GM18909 (cell line): ENCODE measurements around the gene F11.
"Not testable (repeated sequence)": the region's sequence is repeated elsewhere in the genome, so short reads cannot be mapped to it uniquely, and the experiment has no call there.

Experiments
- ATAC-seq: cut with Tn5 transposase; IDR thresholded peaks from one replicate; pipeline ENCODE4 v1.9.1; 2021; ENCODE audit warnings: mild to moderate bottlenecking; ENCODE audit not compliant: unreplicated experiment, poor library complexity

F11 gene

DNA sequence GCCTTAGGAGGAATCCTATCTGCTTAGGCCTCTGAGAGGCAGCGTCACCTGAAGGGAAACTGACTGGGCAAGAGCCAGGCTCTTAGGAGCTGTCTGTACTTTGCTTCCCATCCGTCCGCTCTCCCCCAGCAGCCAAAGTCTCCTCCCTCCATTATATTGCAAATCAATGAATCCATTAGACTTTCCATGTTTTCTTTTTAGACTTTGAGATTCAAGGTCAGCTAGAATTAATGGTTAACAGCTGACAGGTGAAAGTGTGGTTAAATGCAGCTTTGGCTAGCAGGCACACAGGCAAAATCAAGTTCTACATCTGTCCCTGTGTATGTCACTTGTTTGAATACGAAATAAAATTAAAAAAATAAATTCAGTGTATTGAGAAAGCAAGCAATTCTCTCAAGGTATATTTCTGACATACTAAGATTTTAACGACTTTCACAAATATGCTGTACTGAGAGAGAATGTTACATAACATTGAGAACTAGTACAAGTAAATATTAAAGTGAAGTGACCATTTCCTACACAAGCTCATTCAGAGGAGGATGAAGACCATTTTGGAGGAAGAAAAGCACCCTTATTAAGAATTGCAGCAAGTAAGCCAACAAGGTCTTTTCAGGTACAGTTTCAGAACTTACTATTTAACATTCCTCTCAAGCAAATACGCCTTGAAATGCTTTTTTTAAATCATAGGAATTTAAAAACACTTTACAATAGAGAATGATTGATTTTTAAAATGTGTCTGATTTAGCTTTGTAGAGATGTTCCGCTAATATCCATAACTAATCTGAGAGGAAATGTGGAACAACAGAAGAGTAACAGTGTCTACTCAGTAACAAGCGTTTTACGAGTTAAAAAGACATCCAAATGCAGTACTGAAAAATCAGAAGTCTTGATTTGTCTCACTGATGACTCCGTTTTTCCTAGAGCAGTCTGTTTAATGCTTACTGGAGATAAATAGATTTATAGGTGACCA, at the start of gene F11:
Gene F11 (plus strand): TSS at position 507 of the 970 bp plus-strand sequence. CDS start 948 bp downstream, outside the sequence.
- ATAC-seq, result no peak

DNA sequence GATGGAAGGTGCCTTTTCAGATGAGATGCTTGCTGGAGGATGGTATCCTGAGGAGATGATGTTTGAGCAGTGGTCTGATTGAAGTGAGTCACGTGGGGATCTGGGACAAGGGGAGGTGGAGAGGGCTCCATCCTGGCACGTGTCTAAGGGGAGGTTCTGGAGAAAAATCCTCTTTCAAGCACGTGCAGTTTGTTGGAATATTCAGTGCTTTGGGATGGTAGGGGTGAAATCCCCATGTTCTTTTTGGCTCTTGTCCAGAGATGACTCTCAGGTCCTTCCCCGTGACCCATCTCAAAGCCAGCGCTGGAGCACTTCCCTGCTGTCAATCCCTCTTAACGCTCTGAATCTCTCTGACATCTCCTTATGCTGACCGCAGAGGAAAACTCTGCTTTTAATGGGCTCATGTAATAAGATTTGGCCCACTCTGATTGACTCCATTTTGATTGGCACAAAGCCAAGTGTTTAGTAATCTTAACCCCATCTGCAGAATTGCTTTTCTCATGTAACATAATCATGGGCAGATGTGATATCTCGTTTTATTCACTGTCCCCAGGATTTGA, 49.4 kb upstream of the F11 start:
- no peak for ATAC-seq

DNA sequence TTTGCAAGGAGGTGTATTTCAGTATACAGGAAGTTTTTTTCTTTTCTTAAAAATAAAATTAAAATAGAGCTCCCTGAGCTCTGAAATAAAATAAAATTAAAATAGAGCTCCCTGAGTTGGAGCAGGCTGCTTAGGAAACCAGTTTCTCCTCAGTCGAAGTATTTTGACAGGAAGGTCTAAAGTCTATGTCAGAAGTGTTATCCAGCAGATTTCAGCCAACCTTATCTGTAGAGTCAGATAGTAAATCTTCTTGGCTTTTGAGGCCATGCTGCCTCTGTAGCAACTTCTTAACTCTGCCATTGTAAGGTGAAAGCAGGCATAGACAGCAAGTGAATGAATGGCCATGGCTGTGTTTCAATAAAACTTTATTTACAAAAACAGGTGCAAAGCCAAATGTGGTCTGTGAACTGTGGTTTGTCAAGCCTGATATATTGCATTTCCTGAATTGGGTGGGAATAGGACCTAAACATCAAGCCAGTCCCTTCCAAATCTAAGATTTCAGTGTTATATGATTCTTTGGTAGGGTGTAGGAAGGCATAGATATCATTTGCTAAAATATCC, 48.2 kb upstream of the F11 start:
- no peak for ATAC-seq

DNA sequence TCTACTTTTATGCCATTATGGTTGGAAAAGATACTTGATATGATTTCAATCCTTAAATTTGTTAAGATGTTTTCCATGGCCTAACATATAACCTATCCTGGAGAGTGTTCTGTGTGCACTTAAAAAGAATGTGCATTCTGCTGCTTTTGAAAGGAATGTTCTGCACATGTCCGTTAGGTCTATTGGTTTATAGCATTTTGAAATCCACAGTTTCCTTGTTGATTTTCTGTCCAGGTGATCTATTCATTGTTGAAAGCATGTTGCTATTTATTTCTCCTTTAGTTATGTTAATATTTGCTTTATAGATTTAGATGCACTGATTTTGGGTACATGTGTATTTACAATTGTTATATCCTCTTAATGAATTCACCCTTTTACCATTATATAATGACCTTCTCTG, 44.4 kb upstream of the F11 start:
- no peak for ATAC-seq

DNA sequence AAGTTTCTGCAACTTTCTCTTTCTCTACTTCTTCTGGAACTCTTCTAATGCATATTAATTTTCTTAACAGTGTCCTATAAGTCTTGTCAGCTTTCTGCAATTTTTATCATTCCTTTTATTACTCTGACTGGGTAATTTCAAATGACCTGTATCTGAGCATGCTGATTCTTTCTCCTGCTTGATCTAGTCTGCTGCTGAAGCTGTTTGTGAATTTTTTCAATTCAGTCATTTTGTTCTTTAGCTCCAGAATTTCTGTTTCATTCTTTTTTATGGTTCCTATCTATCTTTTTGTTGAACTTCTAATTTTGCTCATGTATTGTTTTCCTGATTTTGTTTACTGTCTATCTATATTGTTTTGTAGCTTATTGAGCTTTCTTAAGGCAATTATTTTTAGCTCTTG, 40.1 kb upstream of the F11 start:
- ATAC-seq, result no peak

DNA sequence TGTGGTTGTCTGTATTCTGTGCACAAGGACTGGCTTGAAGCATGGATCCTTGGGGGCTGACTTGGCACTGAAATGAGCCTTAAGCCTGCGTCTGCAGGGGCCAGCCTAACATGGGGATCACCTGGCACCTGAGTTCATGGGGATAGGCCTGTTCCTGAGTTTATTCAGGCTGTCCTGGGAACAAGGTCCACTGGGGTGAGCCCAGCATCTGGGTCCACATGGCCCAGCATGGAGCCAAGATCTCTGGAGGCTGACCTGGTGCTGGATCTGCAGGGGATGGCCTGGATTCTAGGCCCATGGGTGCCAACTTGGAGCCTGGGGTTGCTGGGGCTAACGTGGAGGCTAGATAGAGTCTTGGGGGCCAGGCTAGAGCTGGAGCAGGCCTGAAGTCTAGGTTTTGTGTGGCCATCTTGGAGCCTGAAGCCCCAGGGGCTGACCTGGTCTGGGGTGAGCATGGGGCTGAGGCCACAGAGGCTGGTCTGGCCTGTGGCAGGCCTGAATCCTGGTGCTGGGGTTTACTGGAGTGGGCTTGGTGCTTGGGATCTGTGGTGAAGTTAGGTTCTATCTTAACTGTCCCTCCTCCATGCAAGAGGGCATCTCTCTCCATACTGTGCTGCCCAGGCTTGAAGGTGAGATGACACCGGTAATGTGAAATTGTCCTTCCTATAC, 39.3 kb upstream of the F11 start:
- ATAC-seq, result no peak

DNA sequence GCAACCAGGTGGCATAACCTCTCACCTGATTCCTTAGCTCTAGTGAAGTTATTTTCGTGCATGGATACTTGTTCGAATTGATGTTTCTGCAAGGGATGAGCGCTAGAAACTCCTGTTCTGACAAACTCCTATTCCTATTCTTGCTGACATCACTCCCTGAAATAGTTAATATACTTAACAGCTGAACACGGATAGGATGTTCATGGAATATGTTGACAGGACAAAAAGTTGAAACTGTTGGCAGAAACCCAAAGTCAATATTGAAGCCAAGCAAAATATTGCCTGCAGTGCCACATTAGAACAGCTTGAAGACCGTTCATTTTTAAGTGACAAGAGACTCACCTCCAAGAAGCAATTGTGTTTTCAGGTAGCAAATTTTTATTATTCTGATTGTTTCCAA, 38.8 kb upstream of the F11 start, which contains the start of gene KLKB1:
Gene KLKB1 (plus strand): TSS at position 287 of the 400 bp plus-strand sequence. CDS start 689 bp downstream, outside the sequence.
- no peak for ATAC-seq

DNA sequence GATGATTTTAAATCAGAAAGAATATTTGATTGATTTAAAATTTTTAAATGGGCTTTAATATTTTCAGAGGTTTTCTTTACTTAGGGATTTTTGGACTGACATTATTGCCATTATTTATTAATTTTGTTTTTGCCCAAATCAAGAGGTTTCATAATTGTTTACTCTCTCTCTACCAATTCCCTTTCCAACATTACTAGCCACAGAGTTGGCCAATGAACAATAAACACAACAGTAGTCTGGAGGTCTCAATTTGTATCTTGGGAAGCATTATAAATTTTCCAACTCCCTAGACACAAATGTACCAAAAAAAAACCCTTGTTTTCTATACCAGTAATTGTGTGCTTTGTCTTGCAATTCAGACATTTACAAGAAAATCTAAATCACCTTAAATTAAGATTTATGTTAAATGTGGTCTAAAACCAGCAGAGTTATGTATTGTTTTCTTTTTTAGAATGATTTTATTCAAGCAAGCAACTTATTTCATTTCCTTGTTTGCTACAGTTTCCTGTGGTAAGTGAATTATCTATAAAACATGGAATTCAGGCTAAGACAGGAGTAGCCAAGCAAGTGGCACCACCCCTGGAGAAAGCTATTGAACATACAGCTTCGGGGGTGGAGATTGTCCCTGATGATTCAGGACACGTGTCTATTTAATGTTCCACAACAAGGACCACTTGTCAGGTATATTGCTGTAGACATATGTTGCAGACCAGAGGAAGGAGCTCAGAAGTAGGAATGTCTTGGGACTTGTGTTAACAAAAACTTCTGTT, 38.1 kb upstream of the F11 start:
- ATAC-seq, result no peak

DNA sequence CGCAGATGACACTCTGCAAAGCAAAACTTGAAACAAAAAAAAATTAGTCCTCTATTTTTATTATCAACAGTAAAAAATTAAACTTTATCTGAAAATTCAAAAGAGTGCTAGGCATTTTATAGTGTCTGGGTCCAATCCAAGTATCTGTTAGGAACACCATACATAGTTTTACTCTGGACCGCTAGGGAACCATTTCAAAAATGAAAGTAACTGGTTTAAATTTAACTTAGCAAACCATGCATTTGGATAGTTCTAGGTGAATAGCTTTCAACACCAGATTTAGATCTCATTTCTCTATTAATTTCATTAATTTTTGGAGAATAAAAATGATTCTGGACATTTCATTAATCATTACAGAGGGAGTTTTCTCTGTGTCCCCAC, 37.5 kb upstream of the F11 start:
- no peak for ATAC-seq

DNA sequence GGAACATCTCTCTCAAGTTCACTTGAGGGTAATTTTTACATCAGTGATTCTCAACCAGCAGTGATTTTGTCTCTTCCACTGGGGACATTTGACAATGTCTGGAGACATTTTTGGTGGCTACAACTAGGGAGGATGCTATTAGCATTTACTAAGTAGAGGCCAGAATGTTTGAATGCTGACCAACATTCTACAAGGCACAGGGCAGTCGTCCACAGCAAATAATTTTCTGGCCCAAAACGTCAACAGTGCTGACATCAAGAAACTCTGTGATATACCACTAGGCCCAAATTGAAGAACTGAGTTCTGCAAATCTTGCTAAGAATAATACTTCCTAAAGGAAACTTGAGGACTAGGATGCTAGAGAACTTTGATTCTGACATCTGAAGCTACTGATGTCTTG, 31.6 kb upstream of the F11 start:
- ATAC-seq, result no peak

DNA sequence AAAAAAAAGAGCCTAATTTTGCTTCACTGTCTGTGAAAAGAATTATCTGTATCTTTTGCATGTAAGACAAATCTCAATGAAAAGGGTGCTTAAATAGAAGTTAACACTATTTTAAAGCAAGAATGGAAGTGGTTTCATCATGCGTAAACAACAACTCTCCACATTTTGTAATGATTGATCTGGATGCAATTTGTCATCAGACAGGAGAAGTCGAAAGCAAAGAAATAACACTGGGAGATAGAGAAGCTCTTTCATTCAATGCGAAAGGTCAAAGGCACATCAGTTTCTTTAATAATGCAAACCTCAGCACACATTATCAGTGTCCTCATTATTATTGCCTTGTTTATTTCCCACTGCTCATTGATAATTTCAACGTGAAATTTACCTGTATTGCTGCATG, 29.9 kb upstream of the F11 start:
- ATAC-seq, result no peak

DNA sequence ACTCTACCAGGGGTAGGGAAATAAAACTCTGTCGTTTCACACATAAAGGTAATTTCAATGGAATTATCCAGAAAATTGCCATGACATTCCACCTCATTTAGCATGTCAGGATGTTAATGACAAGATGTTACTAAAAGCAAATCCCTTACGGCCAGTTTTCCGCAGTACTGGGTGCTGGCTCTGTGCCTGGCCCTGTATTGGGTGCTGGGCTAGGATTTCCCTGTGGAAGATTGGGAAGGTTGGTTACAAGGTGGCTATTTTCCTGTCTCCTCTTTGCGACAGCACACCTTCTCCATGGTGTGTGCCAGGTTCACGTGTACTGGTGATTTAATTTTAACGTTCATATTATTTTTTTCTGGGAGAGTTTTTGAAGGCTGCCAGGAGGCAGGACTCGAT, 25.5 kb upstream of the F11 start:
- no peak for ATAC-seq

DNA sequence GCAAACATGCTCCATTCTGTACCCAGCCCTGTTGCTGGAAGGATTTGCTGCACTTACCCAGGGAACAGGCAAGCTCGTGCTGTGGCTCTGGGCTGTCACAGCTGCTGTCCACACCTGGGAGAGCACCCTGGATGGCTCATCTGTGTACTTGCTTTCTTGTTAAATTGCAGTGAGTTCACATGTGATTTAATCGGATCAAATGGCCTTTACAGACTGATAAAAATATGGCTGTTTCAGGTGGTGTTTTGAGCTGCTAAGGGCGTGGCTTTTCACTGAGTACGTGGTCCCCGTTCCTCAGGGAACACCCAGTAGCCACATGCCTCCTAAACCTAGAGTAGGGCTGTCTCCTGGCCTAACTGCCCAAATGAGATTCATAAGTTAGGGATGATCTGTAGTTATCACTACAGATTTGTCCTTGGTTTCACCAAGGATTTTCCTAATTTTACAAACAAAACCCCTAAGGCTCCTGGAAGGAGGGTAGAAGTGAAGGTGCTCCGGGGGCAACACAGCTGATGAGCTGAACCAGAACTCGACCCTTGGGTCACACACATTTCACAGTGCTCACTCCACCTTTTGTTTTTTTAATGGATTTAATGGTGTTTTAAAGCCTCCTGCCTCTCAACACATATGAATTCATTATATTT, 25.0 kb upstream of the F11 start:
- no peak for ATAC-seq

DNA sequence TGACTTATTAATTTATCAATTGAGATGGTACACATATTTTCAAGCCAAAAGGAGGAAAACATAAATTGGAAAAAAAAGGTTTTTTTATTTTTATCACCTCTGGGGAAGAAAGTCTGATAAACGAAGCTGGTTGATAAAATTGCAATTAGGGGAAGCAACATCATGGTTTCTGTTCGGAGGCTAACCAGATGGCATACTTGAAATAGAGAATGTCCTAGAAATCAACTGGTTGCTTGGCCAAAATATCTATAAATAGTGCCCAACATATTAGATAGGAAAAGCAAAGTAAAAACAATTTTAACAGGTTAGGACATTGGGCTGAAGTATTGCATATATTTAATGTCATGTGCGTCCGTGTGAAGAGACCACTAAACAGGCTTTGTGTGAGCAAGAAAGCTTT, 24.4 kb upstream of the F11 start:
- ATAC-seq, result no peak

DNA sequence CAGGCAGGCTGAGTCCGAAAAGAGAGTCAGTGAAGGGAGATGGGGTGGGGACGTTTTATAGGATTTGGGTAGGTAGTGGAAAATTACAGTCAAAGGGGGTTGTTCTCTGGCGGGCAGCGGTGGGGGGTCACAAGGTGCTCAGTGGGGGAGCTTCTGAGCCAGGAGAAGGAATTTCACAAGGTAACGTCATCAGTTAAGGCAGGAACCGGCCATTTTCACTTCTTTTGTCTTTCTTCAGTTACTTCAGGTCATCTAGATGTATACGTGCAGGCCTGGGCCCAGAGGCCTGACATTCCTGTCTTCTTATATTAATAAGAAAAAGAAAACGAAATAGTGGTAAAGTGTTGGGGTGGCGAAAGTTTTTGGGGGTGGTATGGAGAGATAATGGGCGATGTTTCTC, 24.0 kb upstream of the F11 start:
- ATAC-seq, result not testable (repeated sequence)

DNA sequence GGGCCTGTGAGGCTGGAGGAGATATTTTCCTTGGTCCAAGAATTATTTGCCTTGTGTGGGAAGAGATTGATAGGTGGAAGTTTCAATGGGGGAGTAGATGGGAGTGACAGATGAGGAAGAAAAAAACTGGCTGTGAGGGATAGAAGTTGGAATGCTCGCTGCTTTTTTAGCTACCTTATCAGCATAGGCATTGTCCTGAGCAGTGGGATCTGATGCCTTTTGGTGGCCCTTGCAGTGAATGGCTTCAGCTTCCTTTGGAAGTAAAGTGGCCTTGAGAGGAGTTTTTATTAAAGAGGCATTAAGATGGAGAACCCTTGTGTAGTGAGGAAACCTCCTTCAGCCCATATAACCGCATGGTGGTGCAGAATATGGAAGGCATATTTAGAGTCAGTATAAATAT, 22.7 kb upstream of the F11 start:
- ATAC-seq, result no peak

DNA sequence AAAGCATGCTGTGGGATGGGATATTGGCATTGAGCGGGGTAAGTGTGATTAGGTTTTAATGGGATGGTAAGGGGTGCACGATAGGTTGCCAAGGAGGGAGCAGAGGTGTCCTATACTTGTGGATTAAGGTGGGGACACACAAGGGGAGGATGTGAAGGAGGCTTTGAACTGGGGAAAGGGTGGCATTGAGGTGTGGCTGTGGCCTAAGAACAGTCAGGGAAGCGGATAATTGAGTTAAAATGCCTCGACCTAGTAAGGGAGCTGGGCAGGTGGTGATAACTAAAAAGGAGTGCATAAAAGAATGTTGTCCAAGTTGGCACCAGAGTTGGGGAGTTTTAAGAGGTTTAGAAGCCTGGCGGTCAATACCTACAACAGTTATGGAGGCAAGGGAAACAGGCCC, 21.2 kb upstream of the F11 start:
- ATAC-seq, result no peak

DNA sequence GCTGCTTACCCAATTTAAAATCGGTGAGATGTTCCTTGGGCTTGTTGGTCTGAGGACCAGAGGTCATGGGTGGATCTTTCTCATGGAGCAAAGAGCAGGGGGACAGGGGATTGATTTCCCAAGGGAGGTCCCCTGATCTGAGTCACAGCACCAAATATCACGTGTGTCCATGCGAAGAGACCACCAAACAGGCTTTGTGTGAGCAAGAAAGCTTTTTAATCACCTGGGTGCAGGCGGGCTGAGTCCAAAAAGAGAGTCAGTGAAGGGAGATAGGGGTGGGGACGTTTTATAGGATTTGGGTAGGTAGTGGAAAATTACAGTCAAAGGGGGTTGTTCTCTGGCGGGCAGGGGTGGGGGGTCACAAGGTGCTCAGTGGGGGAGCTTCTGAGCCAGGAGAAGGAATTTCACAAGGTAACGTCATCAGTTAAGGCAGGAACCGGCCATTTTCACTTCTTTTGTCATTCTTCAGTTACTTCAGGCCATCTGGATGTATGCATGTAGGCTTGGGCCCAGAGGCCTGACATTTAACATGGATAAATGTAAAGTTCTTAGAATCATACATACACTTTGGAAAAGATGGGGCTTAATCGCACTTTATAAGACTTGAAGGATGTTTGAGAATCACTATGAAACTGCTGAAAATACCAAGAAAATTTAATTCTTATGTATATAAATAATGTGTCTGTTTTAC, 18.8 kb upstream of the F11 start:
- ATAC-seq, result not testable (repeated sequence)

DNA sequence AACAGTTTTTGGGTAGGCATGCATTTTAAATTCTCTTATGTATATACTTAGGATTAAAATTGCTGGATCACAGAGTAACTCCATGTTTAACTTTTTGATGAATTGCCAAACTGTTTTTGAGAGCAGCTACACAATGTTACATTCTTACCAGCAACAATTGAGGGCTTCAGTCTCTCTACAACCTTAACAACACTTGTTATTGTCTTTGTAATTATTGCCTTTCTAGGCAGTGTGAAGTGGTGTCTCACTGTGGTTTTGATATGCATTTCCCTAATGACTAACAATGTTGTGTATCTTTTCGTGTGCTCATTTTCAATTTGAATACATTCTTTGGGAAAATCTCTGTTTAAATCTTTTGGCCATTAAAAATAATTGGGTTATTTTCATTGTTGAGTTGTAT, 17.3 kb upstream of the F11 start:
- no peak for ATAC-seq
